ENCODE measurements around the gene XPA.
"Not testable (repeated sequence)": the region's sequence is repeated elsewhere in the genome, so short reads cannot be mapped to it uniquely, and the experiment has no call there.

Gene XPA

GRCh38 chr9:97696803-97697601, at the start of gene XPA:
Gene XPA (minus strand): TSS chr9:97697340. CDS start chr9:97697292, 48 bp downstream.
- DNase-seq (ENCODE audit: low spot score) = peak; percentile 86

GRCh38 chr9:97744710-97745708, 47.9 kb upstream of the XPA start:
- no peak for DNase-seq (ENCODE audit: low spot score)

GRCh38 chr9:97744025-97744424, 46.9 kb upstream of the XPA start:
- DNase-seq (ENCODE audit: low spot score) = not testable (repeated sequence)

GRCh38 chr9:97742545-97742944, 45.4 kb upstream of the XPA start:
- no peak for DNase-seq (ENCODE audit: low spot score)

DNA sequence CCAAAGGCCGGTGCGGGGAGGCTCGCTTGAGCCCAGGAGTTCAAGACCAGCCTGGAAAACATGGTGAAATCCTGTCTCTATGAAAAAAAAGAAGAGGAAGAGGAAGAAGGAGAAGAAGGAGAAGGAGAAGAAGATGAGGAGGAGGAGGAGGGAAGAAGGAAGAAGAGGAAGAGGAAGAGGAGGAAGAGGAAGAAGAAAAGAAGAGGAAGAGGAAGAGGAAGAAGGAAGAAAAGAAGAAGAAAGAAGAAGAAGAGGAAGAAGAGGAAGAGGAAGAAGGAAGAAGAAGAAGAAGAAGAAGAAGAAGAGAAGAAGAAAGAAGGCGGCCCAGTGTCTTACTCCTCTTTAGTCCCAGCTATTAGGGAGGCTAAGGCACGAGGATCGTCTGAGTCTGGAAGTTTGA, 44.8 kb upstream of the XPA start:
- no peak for DNase-seq (ENCODE audit: low spot score)

- DNase-seq (ENCODE audit: low spot score) = no peak
Measured at GRCh38 chr9:97740848-97741821, 44.0 kb upstream of the XPA start.

DNA sequence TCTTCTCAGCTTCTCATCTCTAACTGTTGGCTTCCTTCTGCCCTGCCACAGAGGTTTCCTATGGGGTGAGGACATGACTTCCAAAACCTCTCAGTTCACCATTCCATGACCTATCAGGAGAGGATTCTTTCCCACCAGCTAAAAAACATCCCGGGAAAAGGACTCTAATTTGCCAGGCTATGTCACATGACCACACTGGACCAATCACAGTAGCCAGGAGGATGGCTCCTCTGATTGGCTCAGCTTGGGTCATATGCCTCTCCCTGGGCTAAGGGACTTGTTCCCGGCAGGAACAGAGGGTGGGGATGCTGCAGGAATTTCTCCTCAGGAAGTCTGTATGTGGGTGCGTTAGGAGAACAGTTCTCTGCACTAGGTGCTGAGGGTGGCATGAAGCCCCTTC, 40.3 kb upstream of the XPA start:
- DNase-seq (ENCODE audit: low spot score) = no peak

DNA sequence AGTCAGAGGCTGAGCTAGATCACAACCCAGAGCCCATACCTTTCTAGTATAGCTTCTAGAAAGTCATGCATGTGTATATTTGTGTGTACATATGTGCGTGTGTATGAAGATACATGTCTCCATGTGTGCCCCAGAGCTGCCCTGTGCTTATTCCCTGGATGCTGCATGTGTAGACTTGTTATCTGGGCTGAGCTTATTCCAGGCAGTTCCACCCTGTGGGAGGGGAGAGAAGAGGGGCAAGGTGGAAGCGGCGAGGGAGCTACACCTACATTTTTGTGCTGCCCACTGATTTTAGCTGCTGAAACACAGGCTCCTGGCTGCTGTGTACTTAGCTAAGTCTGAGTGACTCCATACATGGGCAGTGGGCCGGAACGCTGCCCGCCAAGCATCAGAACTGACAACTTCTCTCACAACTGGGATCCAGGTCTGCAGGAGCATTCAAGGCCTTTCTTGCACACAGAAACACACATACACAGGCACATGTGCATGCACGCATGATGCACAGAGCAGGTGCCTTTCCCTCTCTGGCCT, 38.0 kb upstream of the XPA start:
- no peak for DNase-seq (ENCODE audit: low spot score)

GRCh38 chr9:97726716-97727115, 29.6 kb upstream of the XPA start:
- no peak for DNase-seq (ENCODE audit: low spot score)

DNA sequence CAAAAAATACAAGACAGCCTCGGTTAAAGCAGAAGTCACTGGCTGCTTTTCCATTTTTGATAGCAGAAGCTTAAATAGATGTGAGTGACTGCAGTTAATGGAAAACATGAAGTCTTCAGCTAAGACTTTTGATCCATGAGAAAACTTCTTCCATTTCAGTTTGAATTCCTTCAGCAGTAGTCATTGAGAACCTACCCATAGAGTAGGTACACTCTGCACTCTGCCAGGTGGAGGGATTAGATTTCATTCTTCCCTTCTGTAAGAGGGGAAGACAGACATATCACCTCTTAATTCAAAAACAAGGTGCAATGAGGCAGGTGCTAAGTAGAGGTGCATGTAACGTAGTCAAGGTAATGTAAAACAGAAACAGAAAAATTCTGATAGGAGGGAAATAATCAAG, 26.7 kb upstream of the XPA start:
- DNase-seq (ENCODE audit: low spot score) = no peak

DNA sequence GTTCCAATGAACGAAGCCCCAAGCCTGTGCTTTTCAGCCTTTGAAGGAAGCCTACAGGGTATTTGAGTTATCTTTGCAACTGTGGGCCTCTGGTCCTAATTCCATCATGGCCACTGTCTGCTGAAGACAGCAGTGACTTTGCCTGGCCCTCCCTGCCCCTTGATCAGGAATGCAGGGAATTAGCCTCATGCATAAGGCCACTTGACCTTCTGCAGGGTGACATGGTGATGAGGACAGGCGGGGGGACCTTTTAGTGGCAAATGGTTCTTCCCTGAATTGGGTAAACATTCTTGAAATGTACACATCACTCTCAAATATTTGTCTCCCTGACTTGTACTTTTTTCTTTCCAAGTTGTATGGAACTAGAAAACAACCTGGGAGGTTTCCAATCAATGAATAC, 25.2 kb upstream of the XPA start:
- DNase-seq (ENCODE audit: low spot score) = no peak

DNA sequence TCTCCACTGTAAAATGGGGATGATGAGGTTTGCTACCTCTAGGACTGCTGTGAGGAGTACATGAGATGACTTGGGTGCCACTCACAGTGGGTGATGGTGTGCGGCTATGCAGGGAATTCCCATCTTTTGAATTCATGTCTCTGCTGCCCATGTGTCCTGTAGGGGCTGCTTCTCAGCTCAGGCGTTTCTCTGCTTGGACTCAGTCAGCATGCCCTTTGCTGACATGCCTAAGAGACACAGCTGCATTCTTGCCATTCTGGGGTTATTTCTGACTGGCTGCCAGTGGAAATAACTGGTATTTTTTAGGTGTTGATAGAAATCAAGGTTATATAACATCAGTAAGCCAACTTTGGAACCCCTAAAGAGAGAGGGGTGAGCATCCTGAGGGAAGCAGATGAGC, 24.3 kb upstream of the XPA start:
- no peak for DNase-seq (ENCODE audit: low spot score)

GRCh38 chr9:97717866-97718265, 20.7 kb upstream of the XPA start:
- DNase-seq (ENCODE audit: low spot score) = no peak

- DNase-seq (ENCODE audit: low spot score) = no peak
Measured at GRCh38 chr9:97714435-97714834, 17.3 kb upstream of the XPA start.

DNA sequence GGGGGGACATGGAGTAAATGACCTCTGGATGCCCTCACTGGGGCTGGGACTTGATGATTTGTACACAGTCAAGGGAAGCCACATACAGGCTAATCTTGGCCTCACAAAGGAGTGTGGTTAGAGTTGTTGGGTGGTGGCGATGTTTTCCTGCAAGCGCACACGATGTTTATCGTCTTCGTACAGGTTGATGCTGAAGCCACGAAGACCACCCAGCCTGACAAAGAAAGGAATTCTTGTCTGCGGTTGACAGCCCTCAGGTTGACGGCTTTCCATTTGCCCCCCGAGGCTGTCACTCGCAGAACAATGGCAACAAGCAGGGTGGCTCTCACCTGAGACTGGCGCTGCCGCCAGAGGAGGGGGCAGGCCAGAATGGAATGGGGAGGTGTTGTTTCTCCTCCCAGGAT, 14.1 kb upstream of the XPA start:
- no peak for DNase-seq (ENCODE audit: low spot score)

DNA sequence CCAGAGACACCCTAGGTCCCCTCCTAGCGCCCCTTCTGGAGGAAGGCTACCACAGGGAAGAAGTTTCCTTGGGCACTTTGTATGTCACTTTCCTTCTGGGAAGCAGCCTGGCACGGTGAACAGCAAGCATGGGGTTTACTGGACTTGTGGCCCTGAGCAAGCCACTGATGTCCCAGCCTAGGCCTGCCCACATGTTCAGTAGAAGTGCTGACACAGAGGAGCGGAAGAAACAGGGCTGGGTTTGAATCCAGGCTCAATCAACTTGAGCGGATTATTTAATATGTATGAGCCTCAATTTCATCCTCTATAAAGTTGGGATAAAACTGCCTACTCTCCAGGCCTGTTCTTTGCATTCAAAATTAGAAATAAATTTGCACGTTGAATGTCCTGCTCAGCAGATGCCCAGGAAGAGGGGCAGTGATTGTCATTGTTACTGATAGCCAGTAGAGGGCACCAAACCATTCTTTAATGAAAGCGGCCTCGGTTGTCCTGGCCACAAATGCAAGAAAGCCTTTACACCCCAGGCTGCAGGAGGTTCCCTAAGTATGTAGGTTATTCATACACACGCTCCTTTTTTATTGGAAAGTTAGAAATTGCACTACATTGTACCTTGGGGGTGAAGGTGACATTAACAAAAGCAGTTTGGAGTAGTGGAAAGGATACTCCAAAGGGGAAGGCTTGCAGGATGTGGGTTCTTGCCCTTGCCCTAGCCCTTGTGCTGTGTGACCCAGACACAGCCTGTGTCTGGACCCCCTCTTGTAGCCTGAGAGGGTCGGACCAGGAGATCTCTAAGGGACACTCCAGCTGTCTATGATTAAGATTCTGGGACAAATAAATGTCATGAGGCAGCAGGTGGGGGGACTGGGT, 13.4 kb upstream of the XPA start:
- DNase-seq (ENCODE audit: low spot score) = peak; percentile 64

DNA sequence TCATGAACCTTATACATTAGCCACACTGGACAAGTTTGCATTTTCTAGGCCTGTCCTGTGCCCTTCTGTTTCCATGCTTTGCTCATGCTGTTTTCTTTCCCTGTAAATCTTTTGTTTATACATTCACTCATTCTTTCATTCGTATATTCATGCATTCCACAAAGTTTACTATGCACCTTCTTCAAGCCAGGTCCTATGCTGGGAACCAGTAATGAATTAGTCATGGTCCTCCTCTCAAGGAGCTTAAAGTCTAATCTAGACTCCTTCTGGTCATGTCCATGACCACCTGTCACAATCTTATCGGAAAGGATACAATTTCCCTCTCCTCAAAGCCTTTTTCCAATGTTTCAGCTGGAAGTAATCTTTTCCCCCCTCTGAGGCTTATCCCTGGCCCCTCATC, 9.1 kb upstream of the XPA start:
- DNase-seq (ENCODE audit: low spot score) = no peak

DNA sequence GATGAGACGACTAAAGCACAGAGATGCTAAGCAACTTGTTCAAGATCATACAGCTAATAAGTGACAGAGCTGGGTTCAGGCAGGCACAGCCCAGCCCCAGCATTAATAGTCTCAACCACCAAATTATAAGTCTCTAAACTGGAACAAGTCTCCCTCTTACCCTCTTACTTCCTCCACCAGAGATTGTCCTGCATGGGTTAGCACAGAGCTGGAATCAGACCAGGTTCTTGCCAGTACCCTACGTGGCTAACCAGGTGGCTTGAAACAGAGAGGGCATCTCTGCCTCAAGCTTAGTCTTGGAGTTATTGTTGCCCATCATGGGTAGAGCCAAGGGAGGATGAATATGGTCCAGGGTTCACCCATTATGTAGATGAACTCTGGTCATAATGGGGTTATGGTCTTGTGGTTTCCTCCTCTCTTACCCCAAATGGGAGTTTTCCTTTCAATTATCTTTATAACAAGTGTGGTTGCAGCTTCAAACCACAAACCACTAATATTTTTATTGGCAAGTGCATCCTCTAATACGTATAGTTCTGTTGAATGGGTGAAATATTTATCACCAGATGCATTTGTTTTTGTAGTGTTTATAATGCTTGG, 8.3 kb upstream of the XPA start:
- no peak for DNase-seq (ENCODE audit: low spot score)

DNA sequence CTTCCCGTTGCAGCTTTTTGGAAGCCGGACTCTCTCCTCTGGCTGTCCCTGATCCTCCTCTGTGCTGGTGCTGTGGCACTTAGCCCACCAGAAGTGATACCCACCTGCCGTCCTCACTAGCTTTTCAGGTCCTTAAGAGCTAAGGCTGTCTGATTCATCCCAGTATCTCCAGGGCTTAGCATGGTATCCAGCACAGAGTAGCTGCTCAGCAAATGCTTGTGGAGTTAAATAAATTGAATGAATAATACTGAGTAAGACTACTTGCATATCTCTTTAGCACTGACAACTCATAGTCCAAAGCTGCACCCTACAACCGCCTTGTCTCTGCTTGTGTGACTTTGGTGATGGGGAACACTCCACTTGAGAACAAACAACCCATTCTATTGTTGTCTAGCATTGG, 7.7 kb upstream of the XPA start:
- no peak for DNase-seq (ENCODE audit: low spot score)

- DNase-seq (ENCODE audit: low spot score) = no peak
Measured at GRCh38 chr9:97704345-97704677, 7.2 kb upstream of the XPA start.

Measured in hematopoietic multipotent progenitor cell treated with erythropoietin and hydrocortisone succinate and interleukin-3 and kit ligand, for 15 days (in vitro differentiated cells).